ENCODE results near the gene GOPC.

GOPC gene

DNA sequence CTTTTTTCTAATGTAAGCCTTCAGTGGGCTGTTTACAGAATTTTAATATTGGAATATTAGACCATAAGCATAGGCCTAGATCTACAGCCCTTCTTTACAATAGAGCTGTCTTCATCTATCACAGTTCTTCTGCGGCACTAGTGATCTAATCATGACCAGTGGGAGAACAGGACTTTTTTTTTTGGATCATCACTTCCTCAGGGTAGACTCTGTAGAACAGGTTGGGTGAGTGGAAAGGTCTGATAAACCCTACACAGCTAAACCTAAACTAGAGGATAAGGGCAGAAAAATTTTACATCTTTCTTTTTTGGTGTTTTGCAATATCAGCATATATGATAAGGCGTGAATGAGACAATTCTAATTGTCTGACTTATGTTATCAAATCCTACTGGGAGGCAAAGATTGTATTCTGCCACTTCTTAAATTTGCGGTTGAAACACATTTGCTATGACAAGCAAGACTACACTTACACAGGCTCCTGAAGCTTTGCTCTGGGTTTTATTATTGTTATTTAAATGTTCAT lies 52.2 kb downstream of the GOPC start:
- no peak for DNase-seq (ENCODE audit: low read depth in 1 of 2, low spot score in 1 of 2)

DNA sequence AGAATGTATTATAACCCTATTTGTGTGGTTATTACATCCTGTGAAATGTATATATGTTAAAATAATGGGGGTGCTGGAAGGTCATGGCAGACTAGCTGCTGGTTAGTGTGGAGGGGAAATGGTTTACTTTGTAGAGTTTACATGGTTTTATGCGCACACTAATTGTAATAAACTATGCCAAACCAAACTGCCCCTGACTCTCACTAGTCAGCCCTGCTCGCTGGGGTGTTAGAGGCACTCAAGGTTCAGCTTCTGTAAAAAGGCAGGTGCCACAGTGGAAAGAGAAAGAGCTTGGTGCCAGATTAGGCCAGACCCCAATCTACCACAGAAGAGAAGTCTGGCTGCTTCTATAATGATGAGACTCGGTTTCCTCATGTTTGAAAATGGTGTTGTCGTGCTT lies 52.7 kb downstream of the GOPC start:
- DNase-seq (ENCODE audit: low read depth in 1 of 2, low spot score in 1 of 2) = no peak

DNA sequence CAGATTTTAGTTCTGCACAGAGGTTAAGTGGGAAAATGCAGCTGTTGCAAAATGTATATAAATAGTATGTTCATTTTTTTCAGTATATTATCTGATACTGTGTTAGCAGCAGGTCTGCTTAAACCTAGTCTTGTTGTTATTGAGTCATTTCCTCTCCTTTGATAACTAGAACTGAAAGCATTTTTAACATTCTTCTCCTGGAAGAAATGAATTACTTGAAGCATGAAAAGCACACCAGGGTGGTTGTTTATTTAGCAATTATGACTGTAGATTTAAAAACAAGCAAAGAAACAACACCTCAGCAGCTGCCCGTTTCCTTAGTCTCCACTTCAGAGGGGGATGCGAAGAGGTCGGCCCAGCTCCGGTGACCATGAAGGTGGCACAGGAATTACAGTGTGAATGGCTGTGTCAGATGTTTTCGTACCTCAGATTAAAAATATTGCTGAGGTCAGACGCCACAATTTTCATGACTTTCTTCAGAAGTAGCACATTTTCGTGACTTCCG lies 53.5 kb downstream of the GOPC start:
- no peak for DNase-seq (ENCODE audit: low read depth in 1 of 2, low spot score in 1 of 2)

DNA sequence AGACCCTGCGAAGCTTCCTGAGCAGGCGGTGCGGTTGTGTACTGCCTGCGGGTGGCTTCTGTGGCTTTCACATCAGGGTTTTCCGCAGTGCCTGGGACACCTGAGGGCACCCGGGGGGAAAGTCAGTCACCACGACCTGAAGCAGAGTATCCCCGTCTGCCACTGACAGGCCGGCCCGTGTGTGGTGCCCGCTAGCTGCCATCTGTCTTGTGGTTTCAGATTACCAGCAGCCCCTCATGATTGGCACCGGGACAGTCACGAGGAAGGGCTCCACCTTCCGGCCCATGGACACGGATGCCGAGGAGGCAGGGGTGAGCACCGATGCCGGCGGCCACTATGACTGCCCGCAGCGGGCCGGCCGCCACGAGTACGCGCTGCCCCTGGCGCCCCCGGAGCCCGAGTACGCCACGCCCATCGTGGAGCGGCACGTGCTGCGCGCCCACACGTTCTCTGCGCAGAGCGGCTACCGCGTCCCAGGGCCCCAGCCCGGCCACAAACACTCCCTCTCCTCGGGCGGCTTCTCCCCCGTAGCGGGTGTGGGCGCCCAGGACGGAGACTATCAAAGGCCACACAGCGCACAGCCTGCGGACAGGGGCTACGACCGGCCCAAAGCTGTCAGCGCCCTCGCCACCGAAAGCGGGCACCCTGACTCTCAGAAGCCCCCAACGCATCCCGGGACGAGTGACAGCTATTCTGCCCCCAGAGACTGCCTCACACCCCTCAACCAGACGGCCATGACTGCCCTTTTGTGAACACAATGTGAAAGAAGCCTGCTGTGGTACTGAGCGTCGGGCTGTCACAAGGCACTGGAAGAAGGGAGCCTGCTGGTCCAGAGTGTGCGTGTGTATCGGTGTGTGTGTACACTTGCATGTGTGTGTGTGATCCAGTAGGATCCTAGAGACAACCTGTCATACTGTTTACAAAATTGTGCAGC lies 54.4 kb downstream of the GOPC start:
- peak; percentile 6 to 24 for DNase-seq (ENCODE audit: low read depth in 1 of 2, low spot score in 1 of 2)

DNA sequence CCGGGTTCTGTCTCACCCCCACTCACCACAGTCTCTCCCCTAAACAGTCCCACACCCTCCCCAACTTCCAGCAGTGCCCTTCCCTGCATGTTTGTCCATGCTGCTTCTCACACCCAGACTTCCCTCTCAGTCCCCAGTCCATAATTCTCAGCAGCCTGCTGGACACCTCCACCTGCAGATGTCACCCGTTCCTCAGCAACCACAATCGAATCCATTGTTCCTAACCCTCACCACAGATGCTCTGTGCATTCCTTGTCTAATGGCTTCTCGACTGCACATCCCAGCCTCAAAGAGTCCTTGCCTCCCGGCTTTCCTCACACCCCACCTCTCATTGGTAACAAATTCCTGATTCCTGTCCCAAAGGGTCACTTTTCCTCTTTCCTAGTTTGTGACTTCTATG lies 55.6 kb downstream of the GOPC start:
- no peak for DNase-seq (ENCODE audit: low read depth in 1 of 2, low spot score in 1 of 2)

DNA sequence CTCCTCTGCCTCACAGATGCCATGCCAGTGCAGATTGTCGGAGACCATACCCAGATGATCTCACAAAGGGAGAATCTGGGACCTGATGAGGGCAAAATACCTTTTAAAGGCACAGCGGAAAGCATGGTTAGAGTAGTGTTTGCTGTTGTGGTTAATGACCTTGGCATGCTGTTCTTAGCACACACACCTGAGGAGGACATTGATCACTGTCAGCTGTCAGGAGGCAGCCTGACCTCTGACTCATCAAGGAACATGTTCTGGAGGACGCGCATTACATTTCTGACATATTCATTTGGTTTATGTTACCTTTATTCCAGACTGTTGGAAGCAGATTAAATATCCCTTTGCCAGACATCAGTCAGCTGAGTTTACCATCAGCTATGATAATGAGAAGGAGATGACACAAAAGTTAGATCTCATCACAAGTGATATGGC lies 57.1 kb downstream of the GOPC start:
- no peak for DNase-seq (ENCODE audit: low read depth in 1 of 2, low spot score in 1 of 2)

DNA sequence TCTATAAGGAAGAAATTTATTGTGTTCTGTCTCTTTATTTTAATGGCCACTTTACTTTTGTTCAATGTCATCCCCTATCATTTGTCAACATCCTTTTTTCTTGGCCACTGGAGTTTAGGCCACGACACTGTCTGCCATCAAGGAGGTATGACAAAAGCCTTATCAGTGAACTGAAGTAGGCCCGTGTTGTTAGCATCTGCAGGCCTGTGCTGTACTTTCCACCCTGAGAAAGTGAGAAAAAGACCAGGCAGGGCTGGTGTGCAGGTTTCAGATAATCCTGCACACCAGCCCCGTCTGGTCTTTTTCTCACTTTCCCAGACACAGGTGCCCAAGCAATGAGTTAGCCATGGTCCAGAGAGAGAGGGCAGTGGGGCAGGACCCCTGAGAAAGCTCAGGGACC lies 57.6 kb downstream of the GOPC start:
- no peak for DNase-seq (ENCODE audit: low read depth in 1 of 2, low spot score in 1 of 2)

DNA sequence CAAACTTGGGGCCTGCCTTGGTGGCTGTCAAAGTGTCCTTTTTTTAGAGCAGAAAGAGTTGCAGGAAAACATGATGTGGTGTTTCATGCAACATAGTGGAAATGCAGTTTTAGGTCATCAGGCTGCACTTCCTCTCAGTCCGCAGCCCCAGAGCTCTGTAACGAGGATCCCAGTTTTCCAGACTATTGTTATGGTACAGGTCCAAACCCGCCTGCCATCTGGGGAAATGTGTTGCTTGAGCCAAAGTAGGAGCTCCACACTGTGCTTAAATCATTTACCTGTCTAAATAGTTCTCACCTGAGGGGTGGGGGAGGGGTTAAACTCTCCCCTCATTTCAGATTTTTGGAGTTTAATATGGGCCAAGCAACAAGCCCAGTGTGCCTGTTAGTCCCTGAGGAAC lies 59.8 kb downstream of the GOPC start:
- no peak for DNase-seq (ENCODE audit: low read depth in 1 of 2, low spot score in 1 of 2)

DNA sequence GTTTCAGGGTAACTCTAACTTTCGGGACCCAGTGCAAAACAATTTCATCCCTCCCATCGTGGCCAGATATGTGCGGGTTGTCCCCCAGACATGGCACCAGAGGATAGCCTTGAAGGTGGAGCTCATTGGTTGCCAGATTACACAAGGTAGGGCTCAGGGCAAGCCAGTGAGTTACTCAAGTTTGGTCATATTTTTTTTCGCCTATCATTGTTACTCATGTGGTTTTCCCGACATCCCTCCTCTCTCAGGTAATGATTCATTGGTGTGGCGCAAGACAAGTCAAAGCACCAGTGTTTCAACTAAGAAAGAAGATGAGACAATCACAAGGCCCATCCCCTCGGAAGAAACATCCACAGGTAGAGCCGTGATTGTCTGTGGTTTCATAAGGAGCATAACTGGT lies 61.6 kb downstream of the GOPC start:
- DNase-seq (ENCODE audit: low read depth in 1 of 2, low spot score in 1 of 2) = no peak

DNA sequence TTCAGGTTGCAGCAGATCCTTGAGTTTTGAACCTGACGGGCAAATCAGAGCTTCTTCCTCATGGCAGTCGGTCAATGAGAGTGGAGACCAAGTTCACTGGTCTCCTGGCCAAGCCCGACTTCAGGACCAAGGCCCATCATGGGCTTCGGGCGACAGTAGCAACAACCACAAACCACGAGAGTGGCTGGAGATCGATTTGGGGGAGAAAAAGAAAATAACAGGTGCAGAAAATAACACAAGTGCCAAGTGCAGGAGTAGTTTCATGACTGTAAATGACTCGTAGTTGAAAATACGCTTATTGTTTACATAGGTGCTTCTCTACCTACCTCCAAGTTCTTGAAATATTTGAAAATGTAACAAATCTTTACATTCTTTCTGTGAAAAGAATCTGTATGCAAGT lies 63.7 kb downstream of the GOPC start:
- no peak for DNase-seq (ENCODE audit: low read depth in 1 of 2, low spot score in 1 of 2)

DNA sequence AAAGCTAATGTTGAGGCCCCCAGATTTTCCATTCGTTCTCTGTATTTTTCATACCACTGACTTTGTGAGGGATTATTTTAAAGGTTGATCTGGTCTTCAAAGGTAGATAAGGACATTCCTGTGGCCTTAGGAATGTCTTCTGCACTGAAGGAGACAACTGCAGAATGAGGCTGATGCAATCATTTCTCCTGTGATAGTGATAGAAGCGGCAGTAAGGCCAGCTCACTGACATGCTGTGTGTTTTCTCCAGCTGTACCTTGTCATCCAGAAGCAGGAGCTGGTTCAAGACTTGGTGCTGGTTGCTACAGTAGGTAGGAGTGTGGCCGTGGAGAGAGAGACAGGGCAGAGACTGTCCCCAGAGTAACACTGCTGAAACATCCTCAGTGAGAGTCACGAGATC lies 66.0 kb downstream of the GOPC start:
- DNase-seq (ENCODE audit: low read depth in 1 of 2, low spot score in 1 of 2) = no peak

DNA sequence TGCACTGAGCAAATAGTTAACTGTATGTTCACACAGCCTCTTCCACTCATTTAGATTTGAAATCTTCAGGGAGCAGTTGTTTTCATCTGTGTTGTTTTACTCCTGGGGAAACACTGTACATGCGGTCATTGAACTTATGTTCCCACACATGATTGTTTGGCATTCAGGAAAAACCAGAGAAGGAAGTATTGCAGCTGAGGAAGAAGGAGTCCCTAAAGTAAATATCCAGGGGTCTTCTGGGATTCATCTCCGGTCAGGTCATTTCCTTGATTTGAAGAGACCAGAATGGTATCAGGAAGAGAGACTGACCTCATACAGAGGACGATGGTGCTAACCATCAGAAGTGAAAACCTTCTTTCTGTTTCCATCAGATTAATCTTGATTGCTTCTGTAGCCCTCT lies 67.3 kb downstream of the GOPC start:
- DNase-seq (ENCODE audit: low read depth in 1 of 2, low spot score in 1 of 2) = no peak

DNA sequence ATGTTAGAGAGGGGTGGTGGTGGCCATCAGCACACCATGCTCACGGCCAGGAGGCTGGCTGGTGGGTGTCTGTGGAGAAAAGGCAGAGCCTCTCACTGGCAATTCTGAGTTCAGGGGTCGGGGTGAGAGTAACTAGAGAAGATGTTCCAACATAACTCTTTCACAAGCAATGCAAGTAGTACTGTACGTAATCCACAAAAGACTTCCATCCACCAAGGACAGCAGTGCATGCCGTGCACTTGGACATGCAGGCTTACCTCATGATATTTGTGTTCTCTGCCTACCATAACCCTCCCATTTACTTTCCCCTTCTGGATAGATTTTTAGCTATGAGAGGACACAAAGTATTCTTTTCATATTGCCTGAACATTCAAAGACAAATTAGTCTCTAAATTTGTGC lies 68.5 kb downstream of the GOPC start:
- no peak for DNase-seq (ENCODE audit: low read depth in 1 of 2, low spot score in 1 of 2)

DNA sequence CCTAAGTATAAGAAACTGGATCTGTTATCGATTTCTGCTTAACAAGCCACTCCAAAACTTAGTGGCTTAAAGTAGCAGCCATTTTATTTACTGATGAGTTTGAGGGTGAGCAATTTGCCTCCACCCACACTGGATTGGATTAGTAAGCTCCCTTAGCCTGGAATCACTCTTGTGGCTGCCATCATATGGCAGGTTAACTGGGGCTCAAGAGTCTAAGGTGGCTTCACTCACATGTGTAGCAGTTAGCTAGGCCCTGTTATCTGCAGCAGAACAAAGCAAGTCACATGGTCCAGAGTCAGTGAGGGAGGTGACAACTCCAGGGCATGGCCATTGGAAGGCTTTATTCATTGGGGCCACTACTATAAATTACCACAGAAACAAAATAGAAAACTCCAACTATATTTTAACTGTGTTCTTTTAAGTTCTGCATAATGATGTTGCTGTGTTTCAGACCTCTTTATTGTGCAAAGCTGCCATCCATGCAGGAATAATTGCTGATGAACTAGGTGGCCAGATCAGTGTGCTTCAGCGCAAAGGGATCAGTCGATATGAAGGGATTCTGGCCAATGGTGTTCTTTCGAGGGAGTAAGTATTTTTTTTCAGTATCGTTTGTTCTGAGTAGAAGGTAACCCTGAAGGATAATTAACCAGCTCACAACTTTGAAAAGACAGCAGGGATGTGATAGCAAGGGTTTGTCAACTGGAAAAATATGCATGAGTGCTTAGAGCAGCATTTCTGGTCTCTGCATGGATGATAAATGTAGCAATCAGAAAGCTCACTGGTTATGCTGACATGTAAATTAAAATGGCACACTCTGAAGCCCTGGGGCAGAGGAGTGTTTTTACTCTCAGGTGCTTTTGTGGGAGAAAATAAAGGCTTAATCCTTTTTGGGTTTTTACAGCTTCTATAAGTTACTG lies 70.2 kb downstream of the GOPC start:
- DNase-seq (ENCODE audit: low read depth in 1 of 2, low spot score in 1 of 2) = no peak

DNA sequence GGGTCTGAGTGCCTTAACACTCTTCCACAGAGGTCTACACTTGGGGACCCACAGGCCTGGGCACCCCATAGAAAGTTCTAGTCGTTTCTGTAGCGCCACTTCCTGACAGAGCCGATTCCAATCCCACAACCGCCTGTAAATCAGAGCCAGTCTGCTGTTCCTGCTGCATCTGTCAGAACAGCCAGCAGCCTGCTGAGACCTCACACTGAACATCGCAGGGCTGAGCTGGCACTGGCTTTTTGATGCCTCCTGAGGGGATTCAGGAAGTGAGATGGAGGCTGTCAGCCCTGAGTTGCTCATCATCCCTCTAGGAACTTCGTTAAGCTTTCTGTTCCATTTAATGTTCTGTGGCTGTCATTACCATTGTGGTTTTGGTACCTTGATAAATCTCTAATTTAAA lies 71.0 kb downstream of the GOPC start:
- no peak for DNase-seq (ENCODE audit: low read depth in 1 of 2, low spot score in 1 of 2)

DNA sequence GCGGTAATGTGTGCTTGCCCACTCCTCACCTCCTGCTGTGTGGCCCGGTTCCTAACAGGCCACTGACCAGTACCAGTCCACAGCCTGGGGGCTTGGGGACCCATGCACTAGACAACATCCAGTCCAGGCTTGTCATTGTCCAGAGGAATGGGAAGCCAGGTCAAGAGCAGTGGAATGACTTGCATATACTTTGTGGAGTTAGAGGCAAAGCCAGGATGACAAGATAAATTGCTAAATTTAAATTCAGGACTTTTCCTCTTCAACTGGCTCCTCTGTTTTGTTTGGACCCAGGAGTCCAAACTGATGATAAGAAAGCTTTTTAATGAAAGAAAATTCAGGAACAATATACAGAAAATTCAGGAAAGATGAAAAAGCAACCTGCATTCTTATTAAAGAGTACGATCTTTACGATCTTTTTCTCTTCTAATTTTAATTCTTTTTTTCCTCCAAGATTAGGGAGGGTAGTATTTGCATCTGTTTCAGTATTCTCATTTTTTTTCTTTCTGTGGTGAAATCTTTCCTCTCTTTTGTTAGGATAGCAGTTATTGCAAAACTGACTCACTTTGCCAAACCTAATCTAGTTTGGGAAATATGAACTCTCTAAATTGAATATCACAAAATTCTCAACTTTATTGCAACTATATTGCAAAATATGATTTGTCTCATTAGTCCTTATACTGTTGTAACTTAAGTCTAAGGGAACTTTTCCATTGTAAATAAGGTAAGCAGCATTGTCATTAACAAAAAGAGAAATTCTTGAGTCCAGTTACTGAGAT lies 71.7 kb downstream of the GOPC start:
- no peak for DNase-seq (ENCODE audit: low read depth in 1 of 2, low spot score in 1 of 2)

DNA sequence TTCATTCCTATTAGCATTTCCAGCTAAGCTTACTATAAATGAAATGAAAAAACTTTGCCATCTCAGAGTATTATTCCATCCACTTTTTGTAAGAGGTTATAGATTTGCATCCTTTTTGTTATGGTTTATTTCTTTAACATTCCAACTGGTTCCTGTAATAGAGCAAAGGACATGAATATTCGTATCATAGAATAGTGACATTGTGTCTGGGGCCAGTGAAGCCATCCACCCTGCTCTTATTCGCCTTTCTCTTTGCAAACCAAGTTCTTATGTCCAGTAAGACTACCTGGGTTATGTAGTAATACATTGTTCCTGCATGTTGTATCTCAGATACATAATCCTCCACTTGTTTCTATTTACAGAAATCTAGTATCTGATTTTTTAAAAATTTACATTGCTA lies 76.7 kb downstream of the GOPC start:
- DNase-seq (ENCODE audit: low read depth in 1 of 2, low spot score in 1 of 2) = no peak

DNA sequence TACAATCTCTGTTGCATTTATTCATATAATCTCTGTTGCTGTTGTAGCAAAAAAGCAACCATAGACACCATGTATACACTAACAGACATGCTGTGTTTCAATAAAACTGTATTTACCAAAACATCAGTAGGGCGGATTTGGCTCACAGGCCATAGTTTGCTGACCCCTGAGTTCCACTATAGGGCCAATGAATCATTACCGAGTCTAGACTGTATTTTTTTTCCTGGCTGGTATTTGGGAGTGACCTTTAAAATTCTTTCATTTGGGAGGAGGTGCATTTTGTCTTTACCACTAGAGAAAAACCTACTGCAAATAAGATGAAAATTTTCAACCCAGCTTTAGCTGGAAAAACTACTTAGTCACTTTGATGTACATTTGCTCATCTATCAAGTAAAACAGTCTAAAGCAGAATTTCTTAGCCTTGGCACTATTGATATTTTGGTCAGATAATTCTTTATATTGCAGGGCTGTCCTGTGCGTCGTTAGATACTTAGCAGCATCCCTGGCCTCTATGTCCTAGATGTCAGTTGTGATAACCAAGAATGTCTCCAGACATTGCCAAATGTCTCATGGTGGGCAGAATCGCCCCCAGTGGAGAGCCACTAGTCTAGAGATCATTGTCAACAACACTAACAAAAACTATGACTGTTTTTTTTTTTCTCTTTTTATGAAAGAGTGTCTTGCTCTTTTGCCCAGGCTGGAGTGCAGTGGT lies 80.4 kb downstream of the GOPC start:
- DNase-seq (ENCODE audit: low read depth in 1 of 2, low spot score in 1 of 2) = no peak

DNA sequence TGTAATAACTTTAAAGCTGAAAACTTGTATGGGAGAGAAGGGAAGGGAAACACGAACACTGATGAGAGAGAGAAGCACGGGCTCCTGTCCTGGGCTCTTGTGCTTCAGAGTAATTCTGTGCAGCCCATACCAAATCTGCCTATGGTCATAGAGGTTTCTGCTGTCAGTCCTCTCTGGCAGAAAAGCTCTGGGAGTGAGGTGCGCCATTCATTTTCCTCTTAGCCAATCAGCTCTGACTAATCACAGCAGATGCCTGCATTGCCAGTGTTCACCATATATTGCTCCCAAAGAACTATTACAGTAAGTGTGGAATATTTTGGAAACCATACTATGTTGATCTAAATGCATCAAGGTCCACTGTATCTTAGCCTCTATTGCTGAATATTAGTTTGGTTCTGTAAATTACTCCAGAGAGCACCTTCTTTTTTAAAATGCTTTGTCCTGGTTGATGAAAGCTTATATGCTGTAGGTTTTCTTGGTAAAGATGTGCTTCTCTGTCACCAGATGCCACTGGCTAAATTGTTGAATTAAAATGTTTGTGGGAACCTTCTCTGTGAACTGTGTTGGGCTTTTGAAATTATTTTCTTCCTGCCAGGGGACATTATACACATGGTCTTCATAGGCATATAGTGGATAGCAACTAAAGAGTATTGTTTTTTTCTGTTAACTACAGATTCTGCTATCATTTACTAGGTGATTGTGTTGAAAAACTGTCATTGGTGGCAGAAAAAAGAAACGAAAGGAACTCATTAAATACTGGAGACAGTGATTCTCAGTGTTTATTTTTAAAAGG lies 81.5 kb downstream of the GOPC start:
- no peak for DNase-seq (ENCODE audit: low read depth in 1 of 2, low spot score in 1 of 2)

Data from stimulated activated CD4-positive, alpha-beta T cell treated with anti-CD3 and anti-CD28 coated beads, Interleukin-15, amount 100 ng/mL, for 1 hour (primary cell).